Activated T-cell treated with anti-CD3 and anti-CD28 coated beads for 24 hours (primary cell): ENCODE measurements around the gene PTPN23.

Source experiments
- DNase-seq: peaks from one replicate; pipeline ENCODE4 v3.0.0-alpha.2; 2020; ENCODE audit warnings: low read depth

The PTPN23 gene

GRCh38 chr3:47419083-47420043 lies 38.5 kb downstream of the PTPN23 start:
- DNase-seq: no peak

GRCh38 chr3:47420044-47420430 lies 39.2 kb downstream of the PTPN23 start:
- no peak for DNase-seq

- peak; percentile 86 for DNase-seq
Measured at GRCh38 chr3:47420511-47421484, 40.0 kb downstream of the PTPN23 start.

GRCh38 chr3:47421741-47422649 lies 41.2 kb downstream of the PTPN23 start:
- DNase-seq: no peak

GRCh38 chr3:47422743-47423142 lies 41.9 kb downstream of the PTPN23 start:
- no peak for DNase-seq

- DNase-seq: no peak
Measured at GRCh38 chr3:47423548-47424145, 42.8 kb downstream of the PTPN23 start.

DNA sequence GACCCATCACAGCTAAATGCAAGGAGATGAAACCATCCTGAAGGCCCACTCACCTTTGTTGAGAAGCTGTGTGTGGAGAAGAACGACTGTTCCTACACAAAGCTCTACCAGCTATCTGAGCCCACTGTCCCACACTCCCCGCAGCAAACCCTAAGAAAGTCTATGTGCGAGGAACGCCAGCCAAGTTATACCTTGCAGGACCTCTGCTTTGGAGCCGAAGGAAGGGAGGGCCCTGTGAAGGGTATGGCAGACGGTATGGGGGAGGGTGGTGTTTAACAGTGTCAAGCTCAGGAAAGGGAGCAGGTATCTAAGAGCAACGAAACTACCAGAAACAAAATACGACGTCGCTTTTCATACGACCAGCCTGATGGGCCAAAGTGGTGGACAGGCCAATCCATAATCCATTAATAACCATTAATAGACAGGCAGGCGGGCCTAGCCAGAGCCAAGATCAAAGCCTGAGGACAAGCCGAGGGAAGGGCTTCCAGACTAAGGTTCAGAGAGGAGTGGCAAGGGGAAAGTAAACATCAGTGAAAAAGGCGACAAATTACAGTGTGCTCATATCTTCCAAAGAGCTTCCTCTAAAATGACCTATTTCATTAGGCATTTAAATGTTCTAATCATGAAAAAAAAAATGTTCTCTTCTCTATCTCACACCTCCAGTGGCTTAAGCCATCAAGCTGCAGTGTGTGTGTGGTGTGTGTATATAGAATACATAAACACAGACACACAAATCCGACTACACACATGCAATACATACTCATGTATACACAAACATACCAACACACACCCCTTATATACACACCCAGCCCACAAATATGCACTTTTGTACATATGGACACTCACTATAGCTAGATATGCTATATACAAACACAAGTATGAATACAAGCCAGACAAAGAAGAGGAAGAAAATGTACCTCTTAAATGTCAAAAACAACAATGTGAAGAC lies 43.9 kb downstream of the PTPN23 start:
- DNase-seq: no peak

- DNase-seq: no peak
Measured at GRCh38 chr3:47425383-47425778, 44.6 kb downstream of the PTPN23 start.

GRCh38 chr3:47425959-47426358 lies 45.1 kb downstream of the PTPN23 start:
- no peak for DNase-seq

DNA sequence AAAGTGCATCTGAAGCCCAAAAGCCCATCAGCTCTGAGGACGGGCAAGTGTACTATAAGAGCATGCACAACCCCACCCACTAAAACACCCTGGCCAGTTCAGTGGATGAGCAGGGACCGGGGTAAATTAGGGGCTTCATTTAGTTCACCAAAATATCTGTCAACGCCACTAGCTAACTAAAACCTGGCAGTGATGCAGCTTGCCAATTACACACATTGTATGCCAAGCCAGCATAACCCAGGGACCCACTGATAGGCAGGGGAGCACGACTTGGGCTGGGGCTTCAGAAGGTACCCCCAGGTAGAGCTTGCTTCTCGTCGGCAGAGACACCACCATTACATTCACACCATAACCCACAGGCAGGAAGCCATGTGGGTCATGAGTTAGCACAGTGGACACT lies 47.0 kb downstream of the PTPN23 start:
- no peak for DNase-seq

DNA sequence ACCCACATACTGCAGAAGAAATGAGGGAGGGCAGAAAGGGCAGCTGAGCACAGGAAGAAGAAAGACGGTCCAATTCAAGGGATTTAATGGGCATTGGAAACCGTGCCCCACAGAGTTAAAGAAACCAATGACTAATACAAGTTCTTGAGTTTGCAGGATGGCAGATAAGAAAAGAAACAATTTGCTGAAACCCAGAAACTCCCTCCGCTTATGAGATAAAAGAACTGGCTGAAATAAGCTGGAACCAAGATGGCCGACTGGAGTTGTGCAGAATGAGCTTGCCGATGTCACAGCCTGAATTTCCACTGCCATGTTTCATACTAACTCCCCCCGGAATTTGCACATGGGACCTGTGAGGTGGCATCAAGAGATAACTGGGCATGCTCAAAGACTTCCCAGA lies 47.8 kb downstream of the PTPN23 start:
- DNase-seq: no peak

GRCh38 chr3:47429476-47430270 lies 48.9 kb downstream of the PTPN23 start:
- no peak for DNase-seq

GRCh38 chr3:47430606-47431005 lies 49.8 kb downstream of the PTPN23 start:
- DNase-seq: no peak

DNA sequence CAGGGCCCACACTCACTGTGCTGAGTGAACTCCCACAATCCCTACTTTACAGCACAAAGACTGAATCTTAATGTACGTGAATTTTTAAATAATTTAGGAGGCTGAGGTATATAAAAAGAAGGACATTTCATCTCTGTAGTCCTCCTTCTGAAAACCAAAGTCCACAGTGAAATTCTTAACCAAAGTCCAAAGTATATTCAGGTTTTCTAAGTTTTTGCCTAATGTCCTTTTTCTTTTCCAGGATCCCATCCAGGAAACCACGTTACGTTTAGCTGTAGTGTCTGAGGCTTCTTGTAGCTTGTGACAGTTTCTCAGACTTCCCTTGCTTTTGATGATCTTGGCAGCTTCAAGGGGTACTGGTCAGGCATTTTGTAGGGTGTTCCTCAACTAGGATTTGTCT lies 50.4 kb downstream of the PTPN23 start:
- no peak for DNase-seq

GRCh38 chr3:47432673-47433072 lies 51.9 kb downstream of the PTPN23 start:
- no peak for DNase-seq

DNA sequence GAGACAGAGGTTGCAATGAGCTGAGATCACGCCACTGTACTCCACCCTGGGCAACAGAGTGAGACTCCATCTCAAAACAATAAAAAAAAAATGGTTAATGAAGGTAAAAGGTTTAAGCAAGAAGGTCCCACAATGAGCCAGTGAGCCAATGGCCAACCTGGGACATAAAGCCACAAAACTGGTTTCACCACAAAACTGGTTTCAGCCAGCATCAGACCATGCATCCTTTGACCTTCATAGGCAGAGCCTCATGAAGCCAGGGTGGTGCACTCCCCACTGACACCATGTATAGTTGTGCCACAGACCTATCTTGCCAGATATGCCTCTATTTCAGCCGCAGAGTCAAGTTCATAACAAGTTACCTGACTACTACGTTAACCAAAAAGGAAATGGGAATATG lies 53.0 kb downstream of the PTPN23 start:
- no peak for DNase-seq

DNA sequence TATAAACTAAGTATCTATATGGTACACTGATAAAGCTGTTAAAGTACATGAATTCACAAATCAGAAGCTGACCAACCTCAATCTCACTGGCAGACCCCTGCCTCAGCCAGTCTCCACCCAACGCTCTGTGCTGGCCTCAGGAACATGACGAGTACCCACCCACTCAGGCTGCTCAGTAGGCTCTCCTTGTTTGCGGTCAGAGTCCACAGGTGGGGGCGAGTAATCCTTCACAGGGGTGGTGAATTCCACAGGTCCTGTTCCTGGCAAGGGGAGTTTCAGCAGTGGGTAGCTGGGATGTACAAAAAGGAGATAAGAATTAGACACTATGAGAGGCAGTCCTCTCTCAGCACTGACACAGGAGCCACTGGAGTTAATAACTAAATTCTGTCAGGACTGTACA lies 54.0 kb downstream of the PTPN23 start:
- DNase-seq: no peak

DNA sequence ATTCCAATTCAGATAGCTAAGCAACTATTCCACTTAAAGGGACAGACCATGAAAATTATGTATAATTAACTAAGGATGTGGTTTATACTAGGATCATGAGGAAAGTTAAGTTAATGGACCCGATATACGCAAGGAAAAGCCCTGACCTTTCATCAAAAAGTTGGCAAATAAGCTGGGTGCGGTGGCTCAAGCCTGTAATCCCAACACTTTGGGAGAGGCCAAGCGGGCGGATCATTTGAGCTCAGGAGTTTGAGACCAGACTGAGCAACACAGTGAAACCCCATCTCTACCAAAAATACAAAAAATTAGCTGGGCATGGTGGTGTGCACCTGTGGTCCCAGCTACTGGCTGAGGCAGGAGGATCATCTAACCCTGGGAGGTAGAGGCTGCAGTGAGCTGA lies 55.4 kb downstream of the PTPN23 start:
- no peak for DNase-seq

GRCh38 chr3:47440131-47440530 lies 59.3 kb downstream of the PTPN23 start:
- DNase-seq: no peak
